Testis (tissue), 2 donors: ENCODE results near the gene MAML3.

Source experiments
- CTCF ChIP-seq, 3 experiments: fragments of 450-650 bp in 2 of 3; fragments of 200-600 bp in 1 of 3; sonication (generic) in 1 of 3; IDR thresholded peaks; one replicate each; pipeline ENCODE4 v1.5.1; 2016 to 2019; ENCODE audit warnings: antibody characterized with exemption in 3 of 3, mild to moderate bottlenecking in 2 of 3, moderate library complexity in 1 of 3
- POLR2A ChIP-seq: fragments of 450-650 bp; IDR thresholded peaks from one replicate; pipeline ENCODE4 v1.6.1; 2017; ENCODE audit warnings: antibody characterized with exemption, mild to moderate bottlenecking, moderate library complexity

DNA sequence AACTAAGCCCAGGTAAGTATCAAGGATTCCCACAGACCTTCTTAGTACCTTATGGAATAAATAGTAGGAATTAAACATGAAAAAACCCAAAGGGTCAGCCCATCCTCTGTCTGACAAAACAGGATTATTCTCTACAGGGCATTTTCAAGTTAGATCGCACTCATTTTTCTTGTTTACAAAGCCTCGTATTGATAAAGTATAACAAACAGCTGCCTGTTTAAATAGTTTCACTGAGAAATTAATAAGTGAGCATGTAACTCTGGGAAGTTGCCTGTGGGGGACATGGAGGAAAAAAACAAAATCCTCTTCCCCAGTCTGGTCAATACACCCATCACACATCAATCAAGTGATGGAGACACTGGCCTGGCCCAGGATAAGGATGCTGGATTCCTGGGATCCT lies 48.5 kb downstream of the MAML3 start:
- TF ChIP-seq CTCF (IDR thresholded peaks at IDR 0.05) = no peak
- no peak for TF ChIP-seq POLR2A
